GM20000 (cell line): Measurements from ENCODE around the gene SIGLEC9.

Source experiments
- DNase-seq: peaks from one replicate; pipeline ENCODE4 v3.0.0; 2012; ENCODE audit warnings: low spot score
- TF ChIP-seq, protein P1 (sequence below): IDR thresholded peaks from 2 replicates; pipeline ENCODE4 v1.5.1; 2012; ENCODE audit warnings: mild to moderate bottlenecking, control low read depth; ENCODE audit errors: extremely low read depth, missing control alignments

Gene SIGLEC9

DNA sequence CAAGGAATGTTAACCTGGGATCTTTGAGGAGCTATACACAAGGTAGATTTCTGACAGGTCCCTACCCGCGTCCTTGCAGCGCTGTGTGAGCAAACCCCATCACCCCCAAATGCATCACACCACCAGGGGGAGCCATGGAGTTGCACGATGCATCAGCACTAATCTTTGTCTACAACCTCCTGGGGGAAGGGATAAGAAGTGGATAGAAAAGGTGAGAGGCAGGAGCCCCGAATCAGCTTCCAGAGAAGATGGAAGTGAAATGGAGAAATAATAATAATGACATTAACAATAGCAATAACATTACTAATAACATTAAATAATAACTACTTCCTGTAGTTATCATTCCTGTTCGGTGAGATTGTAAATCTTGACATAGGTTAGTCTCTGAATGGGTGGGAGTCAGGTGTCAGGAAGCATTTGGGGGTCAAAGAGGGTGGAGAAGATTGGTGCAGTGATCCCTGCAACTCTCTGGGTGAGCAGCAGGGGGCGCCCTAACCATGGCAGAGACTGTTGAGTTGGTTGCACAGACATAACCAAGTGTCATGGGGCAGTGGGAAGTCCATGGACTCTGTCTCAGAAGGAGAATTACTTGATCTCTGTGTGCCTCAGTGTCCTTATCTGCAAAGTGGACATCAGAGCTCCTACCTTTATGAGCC is 33.9 kb downstream of the SIGLEC9 start:
- TF ChIP-seq, protein P1, sequence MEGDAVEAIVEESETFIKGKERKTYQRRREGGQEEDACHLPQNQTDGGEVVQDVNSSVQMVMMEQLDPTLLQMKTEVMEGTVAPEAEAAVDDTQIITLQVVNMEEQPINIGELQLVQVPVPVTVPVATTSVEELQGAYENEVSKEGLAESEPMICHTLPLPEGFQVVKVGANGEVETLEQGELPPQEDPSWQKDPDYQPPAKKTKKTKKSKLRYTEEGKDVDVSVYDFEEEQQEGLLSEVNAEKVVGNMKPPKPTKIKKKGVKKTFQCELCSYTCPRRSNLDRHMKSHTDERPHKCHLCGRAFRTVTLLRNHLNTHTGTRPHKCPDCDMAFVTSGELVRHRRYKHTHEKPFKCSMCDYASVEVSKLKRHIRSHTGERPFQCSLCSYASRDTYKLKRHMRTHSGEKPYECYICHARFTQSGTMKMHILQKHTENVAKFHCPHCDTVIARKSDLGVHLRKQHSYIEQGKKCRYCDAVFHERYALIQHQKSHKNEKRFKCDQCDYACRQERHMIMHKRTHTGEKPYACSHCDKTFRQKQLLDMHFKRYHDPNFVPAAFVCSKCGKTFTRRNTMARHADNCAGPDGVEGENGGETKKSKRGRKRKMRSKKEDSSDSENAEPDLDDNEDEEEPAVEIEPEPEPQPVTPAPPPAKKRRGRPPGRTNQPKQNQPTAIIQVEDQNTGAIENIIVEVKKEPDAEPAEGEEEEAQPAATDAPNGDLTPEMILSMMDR, result peak; percentile 85
- DNase-seq, result peak; percentile 67

GRCh38 chr19:51159656-51160055 is 35.0 kb downstream of the SIGLEC9 start:
- no peak for DNase-seq
- TF ChIP-seq, protein P1, result no peak

DNA sequence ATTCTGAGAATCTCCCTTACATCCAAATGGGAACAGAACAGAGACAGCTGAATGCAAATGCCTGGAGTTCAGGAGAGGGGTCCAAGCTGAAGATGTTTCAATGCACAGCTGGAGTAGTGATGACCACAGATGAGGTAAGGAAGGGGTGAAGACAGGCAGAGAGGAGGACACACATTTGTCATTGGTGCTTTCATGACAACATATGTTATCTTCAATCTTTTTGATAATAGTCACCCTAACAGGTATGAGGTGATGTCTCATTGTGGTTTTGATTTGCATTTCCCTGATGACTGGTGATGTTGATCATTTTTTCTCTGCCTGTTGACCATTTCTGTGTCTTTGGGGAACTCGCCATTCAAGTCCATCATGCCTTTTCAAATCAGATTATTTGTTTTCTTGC is 36.6 kb downstream of the SIGLEC9 start:
- no peak for DNase-seq

GRCh38 chr19:51161867-51162496 is 37.3 kb downstream of the SIGLEC9 start:
- TF ChIP-seq, protein P1, result no peak
- no peak for DNase-seq

More for the DNA sequence above, 36.6 kb downstream of the SIGLEC9 start:
- TF ChIP-seq, protein P1, result no peak

DNA sequence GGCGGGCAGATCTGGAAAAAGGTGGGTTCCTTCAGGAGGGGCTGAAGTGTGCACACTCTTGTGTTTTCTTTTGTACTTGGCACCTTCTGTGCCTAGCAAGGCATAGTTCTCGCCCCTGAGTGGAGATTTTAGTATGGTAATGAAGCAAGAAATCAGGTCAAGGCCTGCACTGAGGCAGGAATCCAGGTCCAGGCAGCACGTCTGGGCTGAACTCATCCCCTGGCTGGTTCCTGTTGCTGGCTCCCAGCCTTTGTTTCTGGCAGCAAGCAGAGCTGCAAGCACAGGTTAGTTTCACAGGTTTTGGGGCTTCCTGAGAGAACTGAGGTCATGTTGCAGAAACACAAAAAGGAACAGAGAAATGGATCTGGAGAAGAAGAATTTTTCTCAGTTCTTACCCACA is 38.6 kb downstream of the SIGLEC9 start:
- no peak for DNase-seq
- TF ChIP-seq, protein P1, result no peak

DNA sequence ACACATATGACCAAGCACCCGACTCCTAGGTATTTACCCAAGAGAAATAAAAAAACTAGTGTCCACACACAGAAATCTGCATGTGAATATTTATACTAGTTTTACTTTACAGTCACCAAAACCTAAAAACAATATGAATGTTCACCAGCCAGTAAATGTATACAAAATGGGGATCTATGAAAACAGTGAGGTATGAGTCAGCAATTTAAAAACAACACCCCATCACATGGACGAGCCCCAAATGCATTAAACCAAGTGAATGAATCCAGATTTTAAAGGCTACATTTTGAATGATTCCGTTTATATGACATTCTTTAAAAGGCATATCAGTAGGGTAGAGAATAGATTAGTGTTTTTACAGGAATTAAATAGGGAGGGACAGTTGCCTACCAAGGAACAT is 39.5 kb downstream of the SIGLEC9 start:
- no peak for DNase-seq

More for the DNA sequence above, 39.5 kb downstream of the SIGLEC9 start:
- TF ChIP-seq, protein P1, result no peak
